ENCODE measurements around the gene SSB. TPM values are rescaled to one million over a fixed set of nuclear protein-coding genes. Genes with fewer than 3 reads are reported as not detected.

Gene SSB
- total and polyA plus RNA-seq, 9 of the 15 experiments (the other 6 are each of a cell fraction or from before 2014, with no cell fraction given): 317 to 849 (median 515) TPM

- peak; percentile 55 to 66 for TF ChIP-seq E2F6 (IDR thresholded peaks at IDR 0.05; ENCODE audit: borderline replicate concordance in 1 of 2, extremely low read depth in 1 of 2, insufficient read depth in 1 of 2, insufficient read length in 1 of 2, low read depth in 1 of 2, low read length in 1 of 2, poor library complexity in 1 of 2, severe bottlenecking in 1 of 2)
- TF ChIP-seq HMGXB4 (CRISPR knock-in tag; IDR thresholded peaks at IDR 0.05): peak; percentile 82; the same call in 1 of the 2 replicates
- TF ChIP-seq SUPT5H (IDR thresholded peaks at IDR 0.05): peak; percentile 98
- no peak for TF ChIP-seq PYGO2 (tag; IDR thresholded peaks at IDR 0.05)
- TF ChIP-seq SRSF1 (IDR thresholded peaks at IDR 0.05; ENCODE audit: low read depth, low read length): no peak
- TF ChIP-seq POLR2AphosphoS2 (IDR thresholded peaks at IDR 0.05; ENCODE audit: low read length): peak; percentile 89
- TF ChIP-seq ETV5 (CRISPR knock-in tag; IDR thresholded peaks at IDR 0.05; ENCODE audit: low read depth): peak; percentile 55; the same call in 1 of the 2 replicates
- TF ChIP-seq MXI1 (IDR thresholded peaks at IDR 0.05; ENCODE audit: low read depth, low read length): peak; percentile 26; the same call in 1 of the 2 replicates
- TF ChIP-seq NR4A1 (CRISPR knock-in tag; IDR thresholded peaks at IDR 0.05): no peak
- peak; percentile 54; the same call in 1 of the 2 replicates for TF ChIP-seq NR4A1 (tag; IDR thresholded peaks at IDR 0.05)
- peak; percentile 86 for TF ChIP-seq SAP30 (IDR thresholded peaks at IDR 0.05; ENCODE audit: borderline replicate concordance, insufficient read depth, low read depth, low read length, poor library complexity, severe bottlenecking)
- peak; percentile 99 for TF ChIP-seq NRF1 (conservative IDR thresholded peaks at IDR 0.05 in 1 of 2, IDR thresholded peaks at IDR 0.05 in 1 of 2)
- peak; percentile 81 for TF ChIP-seq PML (IDR thresholded peaks at IDR 0.05; ENCODE audit: low read length)
- TF ChIP-seq MAX (CRISPR knock-in tag; IDR thresholded peaks at IDR 0.05): peak; percentile 59
- peak; percentile 65; the same call in 1 of the 2 replicates for TF ChIP-seq CREB3L1 (IDR thresholded peaks at IDR 0.05; ENCODE audit: borderline replicate concordance, low read depth)
- TF ChIP-seq ZNF24 (IDR thresholded peaks at IDR 0.05): peak; percentile 28; the same call in 1 of the 2 replicates
- TF ChIP-seq, protein P1, sequence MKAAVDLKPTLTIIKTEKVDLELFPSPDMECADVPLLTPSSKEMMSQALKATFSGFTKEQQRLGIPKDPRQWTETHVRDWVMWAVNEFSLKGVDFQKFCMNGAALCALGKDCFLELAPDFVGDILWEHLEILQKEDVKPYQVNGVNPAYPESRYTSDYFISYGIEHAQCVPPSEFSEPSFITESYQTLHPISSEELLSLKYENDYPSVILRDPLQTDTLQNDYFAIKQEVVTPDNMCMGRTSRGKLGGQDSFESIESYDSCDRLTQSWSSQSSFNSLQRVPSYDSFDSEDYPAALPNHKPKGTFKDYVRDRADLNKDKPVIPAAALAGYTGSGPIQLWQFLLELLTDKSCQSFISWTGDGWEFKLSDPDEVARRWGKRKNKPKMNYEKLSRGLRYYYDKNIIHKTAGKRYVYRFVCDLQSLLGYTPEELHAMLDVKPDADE (conservative IDR thresholded peaks at IDR 0.05; ENCODE audit: control insufficient read depth, low read depth, low read length): peak; percentile 37; the same call in 1 of the 2 replicates
- peak; percentile 76 for TF ChIP-seq ATF7 (IDR thresholded peaks at IDR 0.05)
- no peak for TF ChIP-seq CSDE1 (IDR thresholded peaks at IDR 0.05)
Measured at GRCh38 chr2:169798718-169799592, at the start of gene SSB (continued).
